Neuronal stem cell (in vitro differentiated cells): ENCODE results near the gene ACSS1.

Experiments
- DNase-seq: peaks from one replicate; pipeline ENCODE4 v3.0.0-alpha.2; 2013; ENCODE audit warnings: low spot score
- H2AFZ ChIP-seq: one replicate; pipeline ENCODE4 v1.6.1; 2013; ENCODE audit warnings: mild to moderate bottlenecking, low read length, inconsistent platforms
- H2AK5ac ChIP-seq: 2 replicates; pipeline ENCODE4 v1.6.1; 2013; ENCODE audit warnings: low read depth, mild to moderate bottlenecking, inconsistent platforms, low read length, moderate library complexity, mixed read lengths
- H2BK120ac ChIP-seq: 2 replicates; pipeline ENCODE4 v1.6.1; 2013; ENCODE audit warnings: low read depth, mild to moderate bottlenecking, inconsistent platforms, low read length, moderate library complexity, mixed read lengths
- H2BK12ac ChIP-seq: one replicate; pipeline ENCODE4 v1.6.1; 2013; ENCODE audit warnings: low read length, inconsistent platforms
- H2BK15ac ChIP-seq: 2 replicates; pipeline ENCODE4 v1.6.1; 2013; ENCODE audit warnings: mild to moderate bottlenecking, low read length, inconsistent platforms, mixed read lengths
- H2BK5ac ChIP-seq: one replicate; pipeline ENCODE4 v1.6.1; 2013; ENCODE audit warnings: inconsistent platforms, mild to moderate bottlenecking, low read length, moderate library complexity
- H3K14ac ChIP-seq: one replicate; pipeline ENCODE4 v1.6.1; 2013; ENCODE audit warnings: low read length, inconsistent platforms
- H3K18ac ChIP-seq: 2 replicates; pipeline ENCODE4 v1.6.1; 2013; ENCODE audit warnings: low read length, inconsistent platforms
- H3K23ac ChIP-seq: 2 replicates; pipeline ENCODE4 v1.6.1; 2013; ENCODE audit warnings: low read depth, mild to moderate bottlenecking, mixed read lengths, low read length, inconsistent platforms; ENCODE audit not compliant: poor library complexity
- H3K27ac ChIP-seq: replicated peaks from 3 replicates; pipeline ENCODE4 v1.5.1; 2013; ENCODE audit warnings: low read length, inconsistent platforms
- H3K27me3 ChIP-seq, 3 experiments: 2 replicates each; pipeline ENCODE4 v1.6.1; 2013; ENCODE audit warnings: low read length in 3 of 3, mild to moderate bottlenecking in 2 of 3, inconsistent platforms in 1 of 3, low read depth in 1 of 3, mixed read lengths in 1 of 3, moderate library complexity in 1 of 3; ENCODE audit not compliant: control insufficient read depth in 3 of 3, insufficient read depth in 3 of 3
- H3K36me3 ChIP-seq, 2 donors: replicated peaks in 1 of 2; 2 replicates each; pipeline ENCODE4 v1.6.1; 2013; ENCODE audit warnings: low read length in 2 of 2; ENCODE audit not compliant: control insufficient read depth in 2 of 2, insufficient read depth in 2 of 2
- H3K4ac ChIP-seq: 2 replicates; pipeline ENCODE4 v1.6.1; 2013; ENCODE audit warnings: inconsistent platforms, mild to moderate bottlenecking, low read length, moderate library complexity
- H3K4me1 ChIP-seq, 2 donors: 1 replicate in 1 of 2; 2 replicates in 1 of 2; pipeline ENCODE4 v1.6.1; 2013; ENCODE audit warnings: low read length in 2 of 2, low read depth in 1 of 2; ENCODE audit not compliant: control insufficient read depth in 2 of 2, insufficient read depth in 1 of 2
- H3K4me2 ChIP-seq: one replicate; pipeline ENCODE4 v1.6.1; 2013; ENCODE audit warnings: mild to moderate bottlenecking, low read length, inconsistent platforms; ENCODE audit not compliant: insufficient read depth, poor library complexity, severe bottlenecking
- H3K4me3 ChIP-seq, 2 donors: 2 replicates each; pipeline ENCODE4 v1.5.1; 2013; ENCODE audit warnings: low read length in 2 of 2, mild to moderate bottlenecking in 2 of 2, inconsistent platforms in 1 of 2, moderate library complexity in 1 of 2
- H3K79me1 ChIP-seq: one replicate; pipeline ENCODE4 v1.6.1; 2013; ENCODE audit warnings: low read depth, mild to moderate bottlenecking, inconsistent platforms, low read length, moderate library complexity
- H3K9ac ChIP-seq: one replicate; pipeline ENCODE4 v1.6.1; 2013; ENCODE audit warnings: mild to moderate bottlenecking, low read depth, low read length, inconsistent platforms; ENCODE audit not compliant: poor library complexity
- H3K9me3 ChIP-seq, 2 donors: replicated peaks in 1 of 2; 2 replicates each; pipeline versions ENCODE3 to v1.6.1; 2013; ENCODE audit warnings: low read length in 2 of 2, mild to moderate bottlenecking in 2 of 2, inconsistent platforms in 1 of 2, low read depth in 1 of 2, mixed read lengths in 1 of 2, moderate library complexity in 1 of 2; ENCODE audit not compliant: control insufficient read depth in 2 of 2, insufficient read depth in 1 of 2
- H4K8ac ChIP-seq: one replicate; pipeline ENCODE4 v1.6.1; 2013; ENCODE audit warnings: low read depth, mild to moderate bottlenecking, inconsistent platforms, low read length, moderate library complexity
- H4K91ac ChIP-seq: one replicate; pipeline ENCODE4 v1.6.1; 2013; ENCODE audit warnings: low read length, low read depth, mild to moderate bottlenecking, inconsistent platforms; ENCODE audit not compliant: poor library complexity
- WGBS, 2 donors: extraction: QIAGEN DNeasy Blood & Tissue Kit; methylation state at CpG; one replicate each; pipeline ENCODE4 v1.1.7; 2013; ENCODE audit warnings: missing lambda C conversion rate in 2 of 2, mixed read lengths in 1 of 2; ENCODE audit not compliant: insufficient read length in 2 of 2, insufficient replicate concordance in 1 of 2; ENCODE audit errors: extremely low coverage in 2 of 2; 5-methylcytosine and 5-hydroxymethylcytosine counted together

The ACSS1 gene

GRCh38 chr20:24994470-24995368 is 63.2 kb downstream of the ACSS1 start:
- H3K36me3 ChIP-seq, result peaks cover 0 to 2% of the 10 kb centered on the region in 2 donors
- H2AK5ac ChIP-seq, result no peak overlapping the region
- no peak overlapping the region for H2BK120ac ChIP-seq
- H3K79me1 ChIP-seq, result no peaks in the 10 kb centered on the region
- no peak overlapping the region for H3K23ac ChIP-seq
- no peak overlapping the region for H3K9ac ChIP-seq
- no CpG with 5 or more reads among the region's 20 CpGs for WGBS, 2 donors
- H2BK5ac ChIP-seq, result no peak overlapping the region
- no peak overlapping the region for H2BK12ac ChIP-seq
- no peak overlapping the region for H3K4me2 ChIP-seq
- H3K4ac ChIP-seq, result no peak overlapping the region
- no peak overlapping the region for H3K4me3 ChIP-seq
- no peak overlapping the region for H3K27ac ChIP-seq
- no peak overlapping the region for H3K18ac ChIP-seq
- peak overlapping the region; percentile 70 for H2AFZ ChIP-seq
- H2BK15ac ChIP-seq, result no peak overlapping the region
- H3K4me1 ChIP-seq, result peaks cover 5 to 22% of the 10 kb centered on the region in 2 donors
- H3K27me3 ChIP-seq, result peaks cover 0 to 24% (median 2%) of the 10 kb centered on the region in 3 experiments
- H4K8ac ChIP-seq, result no peak overlapping the region
- DNase-seq, result peak; percentile 78
- no peak overlapping the region for H3K14ac ChIP-seq
- no peak overlapping the region for H4K91ac ChIP-seq
- H3K9me3 ChIP-seq, result no peaks in the 10 kb centered on the region

- peaks cover 0 to 21% (median 2%) of the 10 kb centered on the region in 3 experiments for H3K27me3 ChIP-seq
- DNase-seq, result no peak
- no peak overlapping the region for H3K4me2 ChIP-seq
- no peak overlapping the region for H3K23ac ChIP-seq
- no peak overlapping the region for H2BK120ac ChIP-seq
- H3K14ac ChIP-seq, result no peak overlapping the region
- H3K9ac ChIP-seq, result no peak overlapping the region
- H4K91ac ChIP-seq, result no peak overlapping the region
- peaks cover 5 to 22% of the 10 kb centered on the region in 2 donors for H3K4me1 ChIP-seq
- H2BK15ac ChIP-seq, result no peak overlapping the region
- no peak overlapping the region for H2BK5ac ChIP-seq
- no peak overlapping the region for H3K27ac ChIP-seq
- H3K18ac ChIP-seq, result no peak overlapping the region
- no CpG with 5 or more reads among the region's 1 CpG for WGBS, 2 donors
- H2BK12ac ChIP-seq, result no peak overlapping the region
- H2AK5ac ChIP-seq, result no peak overlapping the region
- peaks cover 0 to 8% of the 10 kb centered on the region in 2 donors for H3K36me3 ChIP-seq
- no peak overlapping the region for H4K8ac ChIP-seq
- no peak overlapping the region for H3K4me3 ChIP-seq
- peak overlapping the region; percentile 70 for H2AFZ ChIP-seq
- no peak overlapping the region for H3K4ac ChIP-seq
- H3K79me1 ChIP-seq, result peaks cover 2% of the 10 kb centered on the region
- H3K9me3 ChIP-seq, result no peaks in the 10 kb centered on the region
Observed at GRCh38 chr20:24994186-24994465, 63.8 kb downstream of the ACSS1 start.

- no peak overlapping the region for H3K18ac ChIP-seq
- peaks cover under 1 to 10% of the 10 kb centered on the region in 2 donors for H3K36me3 ChIP-seq
- no peak overlapping the region for H3K27ac ChIP-seq
- H2AFZ ChIP-seq, result peak overlapping the region; percentile 97
- DNase-seq, result no peak
- no peak overlapping the region for H2BK120ac ChIP-seq
- no peak overlapping the region for H3K9ac ChIP-seq
- H2AK5ac ChIP-seq, result no peak overlapping the region
- no peak overlapping the region for H2BK15ac ChIP-seq
- H3K23ac ChIP-seq, result no peak overlapping the region
- H3K4ac ChIP-seq, result no peak overlapping the region
- H3K4me1 ChIP-seq, result peaks cover 6 to 22% of the 10 kb centered on the region in 2 donors
- no peak overlapping the region for H3K14ac ChIP-seq
- H3K27me3 ChIP-seq, result peaks cover 0 to 16% (median 2%) of the 10 kb centered on the region in 3 experiments
- WGBS, 2 donors, result no CpG with 5 or more reads among the region's 9 CpGs
- H3K9me3 ChIP-seq, result no peaks in the 10 kb centered on the region
- peak overlapping the region in 1 of 2 donors; percentile 85 for H3K4me3 ChIP-seq
- H4K8ac ChIP-seq, result no peak overlapping the region
- H3K4me2 ChIP-seq, result no peak overlapping the region
- H4K91ac ChIP-seq, result no peak overlapping the region
- peaks cover 2% of the 10 kb centered on the region for H3K79me1 ChIP-seq
- H2BK12ac ChIP-seq, result no peak overlapping the region
- H2BK5ac ChIP-seq, result no peak overlapping the region
Observed at GRCh38 chr20:24993337-24994185, 64.4 kb downstream of the ACSS1 start.
